Stimulated activated CD4-positive, alpha-beta T cell treated with anti-CD3 and anti-CD28 coated beads, Interleukin-4, amount 100 ng/mL, for 4 hours (primary cell): Measurements from ENCODE around the gene PSMC6.
"Not testable (repeated sequence)": the region's sequence is repeated elsewhere in the genome, so short reads cannot be mapped to it uniquely, and the experiment has no call there.

Source experiments
- DNase-seq, 2 experiments: peaks; one replicate each; pipeline ENCODE4 v3.0.0-alpha.2; 2020

PSMC6 gene

DNA sequence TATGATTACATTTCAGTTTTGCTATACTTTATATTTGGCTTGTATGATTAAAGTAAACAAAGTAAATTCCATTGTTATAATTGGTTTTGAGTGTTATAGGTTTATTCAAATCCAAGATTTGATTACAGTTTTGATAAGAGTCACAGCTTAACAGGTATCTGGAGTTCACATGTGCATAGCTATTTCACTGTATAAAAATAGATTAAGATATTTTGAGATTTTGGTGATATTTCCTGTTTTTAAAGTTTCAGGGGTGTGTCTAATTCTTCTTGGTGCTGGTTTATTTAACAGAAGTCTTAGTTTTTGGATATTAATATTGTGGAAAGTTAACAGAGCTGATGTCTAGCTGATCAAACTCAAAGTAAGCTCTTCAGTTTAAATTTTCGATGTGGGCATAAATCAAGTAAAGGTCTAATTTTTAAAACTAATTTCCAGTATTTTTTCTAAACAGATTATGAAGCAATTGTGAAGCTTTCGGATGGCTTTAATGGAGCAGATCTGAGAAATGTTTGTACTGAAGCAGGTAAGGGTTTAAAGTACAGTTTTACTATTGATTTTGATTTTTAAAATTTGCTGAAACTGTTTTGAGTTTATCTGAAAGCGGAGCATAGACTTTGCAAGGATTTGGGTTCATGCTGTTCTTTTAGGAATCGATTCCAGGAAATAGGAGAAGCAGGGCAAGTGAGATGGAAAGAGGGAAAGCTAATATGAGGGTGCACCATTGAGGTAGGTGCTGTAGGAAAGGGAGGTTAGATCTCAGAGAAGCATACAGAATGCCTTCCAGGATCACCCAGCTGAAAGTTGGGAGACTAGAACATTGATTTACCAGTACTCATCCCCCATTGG lies 16.7 kb downstream of the PSMC6 start:
- no peak for DNase-seq

DNA sequence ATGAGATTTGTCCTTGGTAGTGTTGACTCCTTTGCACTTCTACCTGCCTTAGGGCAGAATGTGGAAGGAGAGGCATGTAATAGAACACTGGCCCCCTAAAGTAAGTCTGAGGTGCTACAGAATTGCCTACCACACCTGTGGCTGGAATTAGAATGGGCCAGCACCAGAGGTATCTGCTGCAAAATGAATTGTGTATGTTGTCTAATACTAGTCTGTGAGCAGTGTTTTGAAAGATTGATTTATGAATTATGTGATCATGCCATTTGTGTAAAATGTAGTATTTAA lies 17.3 kb downstream of the PSMC6 start:
- no peak for DNase-seq

DNA sequence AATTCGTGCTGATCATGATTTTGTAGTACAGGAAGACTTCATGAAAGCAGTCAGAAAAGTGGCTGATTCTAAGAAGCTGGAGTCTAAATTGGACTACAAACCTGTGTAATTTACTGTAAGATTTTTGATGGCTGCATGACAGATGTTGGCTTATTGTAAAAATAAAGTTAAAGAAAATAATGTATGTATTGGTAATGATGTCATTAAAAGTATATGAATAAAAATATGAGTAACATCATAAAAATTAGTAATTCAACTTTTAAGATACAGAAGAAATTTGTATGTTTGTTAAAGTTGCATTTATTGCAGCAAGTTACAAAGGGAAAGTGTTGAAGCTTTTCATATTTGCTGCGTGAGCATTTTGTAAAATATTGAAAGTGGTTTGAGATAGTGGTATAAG lies 20.5 kb downstream of the PSMC6 start:
- not testable (repeated sequence) for DNase-seq

DNA sequence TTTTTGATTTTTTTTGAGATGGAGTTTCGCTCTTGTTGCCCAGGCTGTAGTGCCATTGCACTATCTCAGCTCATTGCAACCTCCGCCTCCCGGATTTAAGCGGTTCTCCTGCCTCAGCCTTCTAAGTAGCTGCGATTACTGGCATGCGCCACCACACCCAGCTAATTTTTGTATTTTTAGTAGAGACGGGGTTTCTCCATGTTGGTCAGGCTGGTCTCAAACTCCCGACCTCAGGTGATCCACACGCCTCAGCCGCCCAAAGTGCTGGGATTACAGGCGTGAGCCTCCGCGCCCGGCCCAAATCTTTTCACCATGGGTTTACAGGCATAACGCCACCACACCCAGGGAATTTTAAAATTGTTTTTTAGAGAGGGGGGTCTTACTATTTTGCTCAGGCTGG lies 22.0 kb downstream of the PSMC6 start:
- DNase-seq, result not testable (repeated sequence)

DNA sequence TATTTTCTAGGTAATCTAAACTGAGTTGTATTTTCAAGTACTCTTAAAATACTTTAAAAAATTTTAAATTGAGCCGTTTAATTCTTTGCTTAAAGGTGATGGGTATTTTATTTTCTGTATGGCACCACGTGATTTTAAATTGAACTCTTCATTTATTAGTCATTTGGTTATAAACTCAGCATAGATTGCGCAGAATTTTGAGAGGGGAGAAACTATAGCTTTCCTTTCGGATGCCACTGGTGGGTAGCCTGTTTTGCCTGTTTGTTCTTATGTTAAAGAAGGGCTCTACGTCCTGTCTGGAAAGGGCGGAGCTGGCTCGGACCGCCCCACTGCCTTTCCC lies 22.6 kb downstream of the PSMC6 start:
- DNase-seq, result no peak

DNA sequence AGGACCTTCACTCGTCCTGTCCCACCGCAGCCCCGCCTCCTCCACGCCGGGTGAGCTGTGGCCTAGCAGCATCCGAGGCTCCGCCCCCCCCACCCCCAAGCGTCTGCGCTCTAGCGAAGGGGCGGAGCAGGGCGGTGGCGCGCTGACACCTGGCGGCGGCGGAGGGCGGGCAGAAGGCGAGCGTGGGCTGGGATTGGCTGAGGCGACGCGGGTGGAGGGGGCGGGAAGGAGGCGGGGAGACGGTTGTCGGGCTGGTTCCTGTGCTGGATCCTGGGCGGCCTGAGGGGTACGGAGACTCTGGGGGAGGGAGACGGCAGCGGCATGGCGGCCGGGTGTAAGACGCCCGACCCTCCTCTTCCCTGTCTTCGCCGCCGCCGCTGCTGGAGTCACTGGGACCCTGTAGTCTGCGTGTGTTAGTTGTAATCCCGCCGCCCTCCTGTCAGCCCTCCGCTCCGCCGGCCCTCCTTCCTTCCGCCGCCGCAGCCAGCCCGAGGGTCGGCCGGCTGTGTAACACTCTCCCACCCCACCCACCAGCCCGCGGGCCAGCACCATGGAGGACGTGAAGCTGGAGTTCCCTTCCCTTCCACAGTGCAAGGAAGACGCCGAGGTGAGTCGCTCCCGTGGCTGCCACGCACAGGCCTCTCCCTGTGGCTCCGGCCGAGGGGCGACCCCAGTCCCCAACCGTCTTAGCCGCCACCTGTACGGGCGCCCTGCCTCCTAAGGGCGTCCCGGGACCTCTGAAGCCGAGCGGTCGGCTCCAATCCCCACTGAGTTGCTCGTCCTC lies 23.1 kb downstream of the PSMC6 start, which contains the start of gene STYX:
Gene STYX (plus strand): TSS at position 242 of the 784 bp plus-strand sequence. CDS start 309 bp downstream, at position 551.
- peak; percentile 98 to 99 for DNase-seq

DNA sequence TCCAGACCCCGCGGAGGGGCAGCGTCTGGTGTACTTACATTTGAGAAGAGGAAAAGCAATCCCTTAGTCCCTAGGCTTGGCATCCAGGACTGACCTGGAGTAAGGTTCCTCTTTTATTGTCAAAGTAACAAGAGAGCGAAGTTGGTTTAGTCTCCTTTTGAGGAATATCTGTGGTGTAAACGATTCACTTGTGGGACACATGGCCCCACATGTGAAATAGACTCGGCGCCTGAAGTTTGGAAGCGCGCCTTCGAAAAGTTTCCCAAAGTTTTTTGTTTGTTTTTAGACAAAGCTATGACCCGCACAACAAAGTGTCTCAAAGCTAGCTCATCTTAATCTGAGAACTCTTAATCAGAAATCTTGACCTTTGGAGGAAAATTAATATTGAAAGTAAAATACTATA lies 23.7 kb downstream of the PSMC6 start:
- no peak for DNase-seq

DNA sequence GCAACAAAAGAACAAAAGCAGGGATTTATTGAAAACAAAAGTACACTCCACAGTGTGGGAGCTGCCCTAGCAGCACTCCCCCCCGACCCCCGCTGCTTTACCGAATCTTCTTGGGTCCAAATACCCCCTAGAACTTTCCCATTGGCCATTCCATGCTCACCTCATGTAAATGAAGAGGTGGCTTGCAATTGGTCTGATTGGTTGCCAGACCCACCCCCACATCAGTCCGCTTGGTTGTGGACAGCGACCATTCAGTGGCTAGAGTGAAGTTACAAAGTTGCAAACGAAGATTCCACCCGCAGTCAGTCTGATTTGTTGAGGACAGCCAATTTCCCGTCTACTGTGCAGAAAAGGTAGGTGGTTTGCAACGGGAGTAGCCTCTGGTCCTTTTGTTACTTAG lies 26.8 kb downstream of the PSMC6 start:
- DNase-seq, result no peak

DNA sequence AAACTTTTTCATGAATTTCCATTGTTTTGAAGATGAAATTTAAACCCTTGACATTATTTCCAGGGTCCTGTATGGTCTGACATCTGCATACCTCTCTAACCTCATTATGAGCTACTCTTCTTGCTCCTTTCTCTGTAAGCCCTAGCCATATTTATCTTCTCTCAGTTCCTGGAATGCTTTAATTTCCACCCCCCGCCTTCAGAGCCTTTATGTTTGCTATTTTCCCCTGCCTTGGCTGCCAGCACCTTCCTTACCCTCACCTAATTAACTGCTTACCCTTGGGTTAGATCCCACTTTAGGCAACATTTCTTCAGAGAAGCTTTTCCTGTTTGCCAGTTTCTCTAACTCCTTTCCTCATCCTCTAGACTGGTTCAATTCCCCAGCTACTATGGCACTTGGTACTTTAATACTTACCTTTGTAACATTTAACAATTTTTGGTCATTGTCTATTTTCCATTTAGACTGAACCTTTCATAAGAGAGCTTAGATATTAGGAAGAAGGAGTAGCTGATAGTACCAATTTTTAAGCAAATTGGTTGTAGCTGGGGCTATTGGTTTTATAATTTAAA lies 29.0 kb downstream of the PSMC6 start:
- no peak for DNase-seq

DNA sequence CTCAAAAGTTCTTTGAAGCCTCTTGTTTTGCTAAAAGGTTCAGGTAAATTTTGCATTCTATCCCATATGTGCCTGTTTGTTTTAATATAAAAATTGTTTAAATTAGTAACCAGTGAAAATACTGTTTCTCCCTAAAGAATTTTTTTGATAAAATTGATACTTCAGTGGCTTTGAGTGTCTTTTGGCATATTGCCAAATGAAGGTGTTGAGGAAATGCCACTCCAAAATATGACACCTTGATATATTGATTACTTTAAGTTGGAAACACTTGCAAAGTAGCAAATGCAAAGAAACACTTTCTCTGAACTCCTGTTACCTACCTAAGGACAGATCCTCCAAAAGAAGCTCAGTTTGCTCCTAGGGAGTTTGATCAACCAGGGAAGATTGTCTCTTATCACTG lies 31.4 kb downstream of the PSMC6 start:
- no peak for DNase-seq

DNA sequence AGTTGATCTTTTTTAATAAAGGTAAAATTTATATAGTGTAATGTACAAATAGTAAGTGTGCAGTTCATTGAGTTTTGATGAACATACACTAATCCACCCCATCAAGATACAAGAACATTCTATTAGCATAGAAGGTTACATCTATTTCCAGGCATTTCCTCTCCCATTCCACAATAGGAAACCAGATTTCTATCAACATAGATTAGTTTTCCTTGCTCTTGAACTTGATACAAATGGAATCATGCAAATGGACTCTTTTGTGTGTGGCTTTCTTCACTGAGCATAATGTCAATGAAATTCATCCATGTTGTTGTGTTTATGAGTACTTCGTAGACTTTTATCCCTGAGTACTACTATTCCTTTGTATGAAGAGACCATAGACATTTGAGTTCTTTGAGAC lies 33.8 kb downstream of the PSMC6 start:
- no peak for DNase-seq

DNA sequence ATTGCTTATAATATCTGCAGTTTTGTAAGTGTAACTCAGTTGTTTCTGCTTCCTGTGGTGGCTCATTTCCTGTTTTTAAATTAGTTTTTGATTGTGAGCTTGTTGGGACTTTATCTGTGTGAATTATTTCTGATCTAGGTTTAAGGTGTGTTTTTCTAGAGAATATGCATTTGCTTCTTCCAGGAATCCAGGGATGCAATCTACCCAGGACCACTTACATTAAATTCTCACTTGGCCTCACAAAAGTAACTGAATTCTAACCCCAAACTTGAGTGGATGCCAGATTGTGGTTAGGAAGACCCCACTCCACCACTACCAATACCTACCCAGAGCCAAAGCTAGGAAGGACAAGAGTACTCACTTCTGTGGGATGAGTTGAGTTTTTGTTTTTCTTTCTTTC lies 34.9 kb downstream of the PSMC6 start:
- no peak for DNase-seq

DNA sequence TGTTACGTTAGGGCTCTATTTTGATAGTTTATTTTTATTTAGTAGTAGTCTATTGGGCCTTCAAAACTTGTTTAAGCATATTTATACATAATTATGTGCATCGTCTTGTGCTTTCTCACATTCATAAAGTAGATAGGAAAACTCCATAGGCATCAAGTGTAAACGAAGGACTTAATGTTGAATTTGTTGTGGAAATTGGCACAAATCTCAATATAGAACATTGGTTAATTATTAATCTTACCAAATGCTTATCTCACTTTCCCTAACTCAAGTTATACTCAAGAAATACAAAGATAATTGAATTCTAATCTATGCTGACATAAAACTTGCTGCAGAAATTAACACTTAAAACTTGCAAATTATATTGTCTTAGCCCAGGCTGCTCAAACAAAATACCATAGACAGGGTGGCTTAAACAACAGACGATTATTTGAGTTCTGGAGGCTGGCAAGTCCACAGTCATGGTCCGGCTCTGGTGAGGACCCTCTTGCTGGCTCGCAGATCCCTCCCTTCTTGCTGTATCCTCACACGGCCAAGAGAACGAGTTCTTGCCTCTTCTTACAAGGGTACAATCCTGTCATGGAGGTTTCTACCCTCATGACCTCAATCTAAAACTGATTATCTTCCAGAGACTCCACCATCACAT lies 41.8 kb downstream of the PSMC6 start:
- no peak for DNase-seq

DNA sequence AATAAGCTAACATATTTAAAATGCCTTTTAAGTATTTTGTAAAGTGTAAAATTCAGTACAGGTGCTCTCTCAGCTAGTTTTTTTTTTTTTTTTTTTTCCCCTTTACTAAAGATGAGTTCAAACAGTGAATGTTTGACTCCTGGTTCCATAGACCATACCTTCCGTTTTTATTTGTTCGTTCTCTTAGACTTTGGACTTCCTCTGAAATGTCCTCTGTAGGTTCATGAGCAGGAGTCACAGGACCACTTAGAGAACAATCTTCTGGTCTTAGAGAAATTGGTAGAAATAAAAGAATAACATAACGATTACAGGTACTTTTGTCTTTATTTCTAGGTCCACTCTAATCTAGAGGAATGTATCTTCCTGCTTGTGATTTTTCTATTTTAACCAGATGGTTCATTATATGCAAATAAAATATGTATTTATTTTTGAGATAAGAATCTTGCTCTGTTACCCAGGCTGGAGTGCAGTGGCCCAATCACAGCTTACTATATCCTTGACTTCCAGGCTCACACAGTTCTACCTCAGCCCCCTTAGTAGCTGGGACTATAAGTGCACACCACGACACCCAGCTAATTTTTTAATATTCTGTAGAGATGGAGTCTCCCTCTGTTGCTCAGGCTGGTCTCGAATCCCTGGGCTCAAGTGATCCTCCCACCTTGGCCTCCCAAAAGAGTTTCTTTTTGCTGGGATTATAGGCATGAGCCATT lies 48.8 kb downstream of the PSMC6 start:
- no peak for DNase-seq

DNA sequence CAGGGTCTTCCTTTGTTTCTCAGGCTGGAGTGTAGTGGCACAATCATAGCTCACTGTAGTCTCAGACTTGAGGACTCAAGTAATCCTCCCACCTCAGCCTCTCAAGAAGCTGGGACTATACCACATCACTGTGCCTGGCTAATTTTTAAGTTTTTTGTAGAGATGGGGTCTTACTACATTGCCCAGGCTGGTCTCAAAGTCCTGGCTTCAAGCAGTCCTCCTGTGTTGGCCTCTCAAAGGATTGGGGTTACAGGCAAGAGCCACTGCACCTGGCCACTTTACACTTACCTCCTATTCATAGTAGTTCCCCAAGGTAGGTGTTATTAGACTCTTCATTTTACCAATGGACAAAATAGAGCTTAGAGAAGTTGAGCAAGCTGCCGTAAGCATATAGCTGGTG lies 52.1 kb downstream of the PSMC6 start:
- no peak for DNase-seq

DNA sequence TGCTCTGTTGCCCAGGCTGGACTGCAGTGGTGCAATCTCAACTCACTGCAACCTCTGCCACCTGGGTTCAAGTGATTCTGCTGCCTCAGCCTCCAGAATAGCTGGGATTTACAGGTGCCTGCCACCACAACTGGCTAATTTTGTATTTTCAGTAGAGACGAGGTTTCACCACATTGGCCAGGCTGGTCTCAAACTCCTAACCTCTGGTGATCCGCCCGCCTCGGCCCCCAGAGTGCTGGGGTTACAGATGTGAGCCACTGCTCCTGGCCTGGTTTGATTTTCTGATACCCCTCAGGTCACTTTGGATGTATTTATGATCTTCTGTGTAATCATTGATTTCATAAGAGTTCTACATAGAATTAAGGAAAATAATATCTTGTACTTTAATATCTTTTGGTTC lies 55.9 kb downstream of the PSMC6 start:
- DNase-seq, result not testable (repeated sequence)

DNA sequence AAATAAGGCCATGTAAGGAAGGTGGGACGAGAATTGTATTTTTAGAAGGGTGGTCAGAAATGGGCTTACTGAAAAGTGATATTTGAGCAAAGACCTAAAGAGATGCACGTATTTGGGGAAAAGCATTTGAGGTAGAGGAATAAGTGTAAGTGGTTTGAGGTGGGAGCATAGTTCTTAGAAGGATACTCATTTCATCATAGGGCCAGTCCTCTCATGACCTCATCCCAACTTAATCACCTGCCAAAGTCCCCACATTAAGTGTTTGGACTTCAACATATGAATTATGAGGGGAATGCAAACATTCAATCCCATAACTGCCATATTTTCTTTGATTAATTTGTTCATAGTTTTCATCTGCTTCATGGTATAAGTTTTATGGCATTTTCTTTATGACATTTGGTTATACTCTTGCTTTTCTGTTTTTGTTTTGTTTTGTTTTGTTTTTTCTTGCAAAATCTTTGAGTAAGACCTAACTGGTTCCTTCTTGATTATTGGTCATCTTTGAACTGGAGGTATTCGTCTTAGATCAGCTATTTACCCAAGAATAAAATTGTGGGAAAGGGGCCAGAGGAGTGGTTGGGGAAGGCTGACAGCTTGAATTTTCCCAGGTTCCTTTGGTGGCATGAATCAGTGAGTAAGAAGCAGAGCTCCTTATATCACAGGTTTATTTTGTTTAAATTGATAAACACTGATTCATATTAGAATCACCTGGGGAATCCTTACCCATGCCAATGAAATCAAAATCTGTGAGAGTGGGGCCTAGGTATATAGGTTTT lies 60.2 kb downstream of the PSMC6 start:
- DNase-seq, result no peak

DNA sequence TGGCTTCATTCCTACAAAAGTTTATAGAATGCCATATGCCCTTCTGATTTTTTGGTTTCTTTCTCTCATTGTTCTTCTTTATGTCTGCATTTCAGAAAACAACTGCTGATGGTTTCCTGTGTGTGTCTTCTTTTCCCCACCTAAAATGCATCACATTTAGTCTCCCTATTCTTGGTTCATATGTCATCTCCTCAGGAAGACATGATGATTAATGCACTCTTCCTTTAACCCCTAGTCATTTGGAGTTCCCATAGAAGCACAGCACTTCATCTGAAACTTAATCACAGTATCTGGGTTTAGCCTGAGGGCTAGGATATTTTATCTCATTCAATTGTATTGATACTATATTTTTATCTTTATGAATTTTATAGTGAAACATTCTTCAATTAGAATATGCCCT lies 62.9 kb downstream of the PSMC6 start:
- DNase-seq, result no peak

DNA sequence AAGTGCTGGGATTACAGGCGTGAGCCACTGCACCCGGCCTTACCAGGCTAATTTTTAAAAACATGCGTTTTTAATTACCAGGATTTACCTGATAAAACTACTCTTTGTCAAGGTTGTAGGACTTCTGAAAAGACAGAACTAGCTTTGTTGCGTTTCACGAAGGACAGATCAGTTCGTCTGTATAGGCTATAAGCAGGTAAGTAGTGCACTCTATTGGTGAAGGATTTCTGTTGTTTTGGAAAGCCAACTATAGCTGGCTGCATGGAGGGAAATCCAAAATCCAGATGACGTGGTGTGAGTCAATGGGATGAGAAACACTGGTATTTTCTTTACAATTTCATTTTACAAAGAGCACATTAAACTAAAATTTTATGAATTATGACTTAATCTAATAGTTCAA lies 69.8 kb downstream of the PSMC6 start:
- DNase-seq, result no peak
